ENCODE results near the gene SLC6A17.
A peak's percentile ranks its signal among the peaks of the same experiment; 100 is the strongest.

The SLC6A17 gene

DNA sequence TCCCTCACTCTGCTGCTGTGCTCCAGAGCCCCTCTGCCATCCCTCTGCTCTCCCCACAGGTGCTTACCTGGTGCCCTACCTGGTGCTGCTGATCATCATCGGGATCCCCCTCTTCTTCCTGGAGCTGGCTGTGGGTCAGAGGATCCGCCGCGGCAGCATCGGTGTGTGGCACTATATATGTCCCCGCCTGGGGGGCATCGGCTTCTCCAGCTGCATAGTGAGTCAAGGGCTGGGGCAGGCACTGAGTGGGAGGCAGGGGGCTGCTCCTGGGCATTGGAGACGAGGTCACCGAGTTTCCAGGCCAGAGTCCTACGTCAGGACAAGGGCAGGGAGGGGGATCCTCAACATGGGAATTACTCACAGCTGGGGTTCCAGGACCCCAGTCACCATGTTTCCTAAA, 21.7 kb downstream of the SLC6A17 start:
- DNase-seq (ENCODE audit: extremely low read depth in 1 of 2, low read depth in 1 of 2): no peak

- no peak for DNase-seq (ENCODE audit: extremely low read depth in 1 of 2, low read depth in 1 of 2)
Measured at GRCh38 chr1:110173466-110174105, 23.3 kb downstream of the SLC6A17 start.

DNA sequence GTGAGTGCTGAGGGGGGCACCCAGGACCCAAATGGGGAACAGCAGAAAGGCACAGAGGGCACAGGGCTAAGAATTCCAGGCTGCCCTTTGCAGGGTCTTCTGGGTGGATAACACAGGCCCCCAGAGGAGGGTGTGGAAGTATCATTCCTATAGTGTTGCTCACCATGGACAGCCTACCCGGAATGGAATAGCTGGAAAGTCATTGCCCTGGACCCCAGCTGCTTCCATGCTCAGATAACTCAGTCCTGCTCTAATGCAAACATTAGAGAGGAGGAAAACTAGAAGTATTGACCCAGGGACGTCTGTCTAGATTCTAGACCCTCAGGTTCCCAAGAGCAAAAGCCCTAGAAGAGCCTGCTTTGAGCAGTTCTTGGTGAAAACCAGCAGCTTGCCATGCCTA, 24.7 kb downstream of the SLC6A17 start:
- no peak for DNase-seq (ENCODE audit: extremely low read depth in 1 of 2, low read depth in 1 of 2)

GRCh38 chr1:110176299-110176956, 26.1 kb downstream of the SLC6A17 start:
- DNase-seq (ENCODE audit: extremely low read depth in 1 of 2, low read depth in 1 of 2): no peak

- no peak for DNase-seq (ENCODE audit: extremely low read depth in 1 of 2, low read depth in 1 of 2)
Measured at GRCh38 chr1:110177775-110178174, 27.5 kb downstream of the SLC6A17 start.

- no peak for DNase-seq (ENCODE audit: extremely low read depth in 1 of 2, low read depth in 1 of 2)
Measured at GRCh38 chr1:110183642-110184167, 33.4 kb downstream of the SLC6A17 start.

DNA sequence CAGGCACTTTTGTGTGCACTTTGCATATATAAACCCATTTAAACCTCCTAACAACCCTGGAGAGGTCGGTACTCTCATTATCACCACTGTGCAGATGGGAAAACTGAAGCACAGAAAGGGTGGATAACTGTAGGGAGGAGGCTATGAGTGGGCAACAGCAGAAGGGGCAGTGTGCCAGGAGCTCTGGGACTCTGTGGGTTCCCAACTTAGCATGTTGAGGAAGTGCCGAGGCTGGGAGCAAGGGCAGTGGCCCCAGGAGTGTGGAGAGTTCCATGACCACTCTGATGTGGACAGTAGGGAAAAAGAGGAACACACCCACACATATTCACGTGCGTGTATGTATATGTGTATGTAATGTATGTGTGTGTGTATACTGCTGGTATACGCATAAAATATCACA, 34.2 kb downstream of the SLC6A17 start:
- DNase-seq (ENCODE audit: extremely low read depth in 1 of 2, low read depth in 1 of 2): no peak

DNA sequence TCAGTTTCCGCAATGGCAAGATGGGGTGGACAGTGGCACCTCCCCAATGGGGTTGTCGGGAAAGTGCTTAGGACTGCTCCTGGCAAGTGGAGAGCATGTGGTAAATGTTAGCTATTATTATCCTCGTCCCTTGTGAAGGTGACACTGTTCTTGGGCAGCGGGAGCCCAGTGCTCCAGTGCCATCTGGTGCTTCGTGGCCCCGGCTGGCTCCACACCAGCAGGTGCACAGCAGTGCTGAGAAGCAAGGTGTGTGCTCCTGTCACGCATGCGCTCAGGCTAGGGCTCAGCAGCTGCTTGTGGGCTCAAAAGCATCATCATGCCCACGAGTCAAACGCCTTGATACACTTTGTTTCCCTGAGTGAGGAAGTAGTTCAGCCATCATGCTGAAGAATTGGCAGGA, 34.9 kb downstream of the SLC6A17 start:
- no peak for DNase-seq (ENCODE audit: extremely low read depth in 1 of 2, low read depth in 1 of 2)

- no peak for DNase-seq (ENCODE audit: extremely low read depth in 1 of 2, low read depth in 1 of 2)
Measured at GRCh38 chr1:110186558-110186957, 36.3 kb downstream of the SLC6A17 start.

DNA sequence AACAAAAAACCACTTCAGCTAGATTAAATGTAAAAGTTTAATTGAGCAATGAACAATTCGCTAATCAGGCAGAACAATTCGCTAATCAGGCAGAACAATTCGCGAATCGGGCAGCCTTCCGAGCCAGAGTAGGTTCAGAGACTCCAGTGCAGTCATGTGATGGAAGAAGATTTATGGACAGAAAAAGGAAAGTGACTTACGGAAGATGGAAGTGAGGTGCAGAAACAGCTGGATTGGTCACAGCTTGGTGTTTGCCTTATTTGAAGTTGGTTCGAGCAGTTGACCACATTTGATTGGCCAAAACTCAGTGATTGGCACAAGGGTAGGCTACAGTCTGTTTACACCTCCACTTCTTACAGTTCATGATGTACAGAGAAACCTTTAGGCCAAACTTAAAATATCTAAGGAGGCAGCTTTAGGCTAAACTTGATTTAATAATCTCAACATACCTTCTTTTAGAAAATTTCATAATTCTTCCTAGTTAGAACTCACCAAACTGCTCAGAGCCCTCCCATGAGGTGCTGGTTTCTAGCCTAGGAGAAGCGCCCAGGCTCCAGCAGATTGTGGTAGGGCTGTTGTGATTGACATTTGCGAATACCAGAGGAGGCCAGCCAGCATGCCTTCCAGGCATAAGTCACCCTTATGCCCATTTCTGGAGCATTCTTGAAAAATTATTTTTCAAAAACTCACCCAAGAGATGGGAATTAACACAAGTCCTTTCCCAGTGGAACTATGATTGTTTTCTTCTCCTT, 37.0 kb downstream of the SLC6A17 start:
- no peak for DNase-seq (ENCODE audit: extremely low read depth in 1 of 2, low read depth in 1 of 2)

DNA sequence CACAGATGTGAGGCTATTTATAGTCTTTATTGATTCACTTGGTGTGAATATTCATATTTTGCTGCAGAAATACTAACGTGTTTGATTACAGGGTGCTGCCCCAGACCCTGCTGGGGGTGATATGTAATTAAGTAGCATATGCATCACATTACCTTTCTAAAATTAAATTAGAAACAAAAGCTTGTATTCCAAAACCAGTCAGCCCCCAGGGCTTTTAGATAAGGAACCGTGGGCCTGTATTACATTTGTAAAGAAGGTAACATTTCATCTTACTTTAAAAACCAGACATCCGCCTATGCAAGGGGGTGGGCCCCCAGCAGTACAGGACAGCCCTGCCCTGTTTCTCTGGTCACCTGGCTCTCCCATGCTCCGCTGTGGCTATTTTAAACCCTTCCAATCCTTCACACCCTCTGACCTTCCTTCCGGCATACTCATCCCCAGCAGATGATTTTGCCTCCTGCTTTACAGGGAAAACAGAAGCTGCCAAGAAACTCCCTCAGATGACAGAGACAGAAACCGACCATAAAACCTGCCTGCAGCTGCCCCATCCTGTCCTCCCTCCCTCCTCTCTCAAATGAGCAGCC, 37.8 kb downstream of the SLC6A17 start:
- no peak for DNase-seq (ENCODE audit: extremely low read depth in 1 of 2, low read depth in 1 of 2)

- DNase-seq (ENCODE audit: extremely low read depth in 1 of 2, low read depth in 1 of 2): no peak
Measured at GRCh38 chr1:110189181-110189580, 38.9 kb downstream of the SLC6A17 start.

GRCh38 chr1:110190282-110190929, 40.1 kb downstream of the SLC6A17 start:
- DNase-seq (ENCODE audit: extremely low read depth in 1 of 2, low read depth in 1 of 2): no peak

- DNase-seq (ENCODE audit: extremely low read depth in 1 of 2, low read depth in 1 of 2): no peak
Measured at GRCh38 chr1:110192541-110192940, 42.2 kb downstream of the SLC6A17 start.

DNA sequence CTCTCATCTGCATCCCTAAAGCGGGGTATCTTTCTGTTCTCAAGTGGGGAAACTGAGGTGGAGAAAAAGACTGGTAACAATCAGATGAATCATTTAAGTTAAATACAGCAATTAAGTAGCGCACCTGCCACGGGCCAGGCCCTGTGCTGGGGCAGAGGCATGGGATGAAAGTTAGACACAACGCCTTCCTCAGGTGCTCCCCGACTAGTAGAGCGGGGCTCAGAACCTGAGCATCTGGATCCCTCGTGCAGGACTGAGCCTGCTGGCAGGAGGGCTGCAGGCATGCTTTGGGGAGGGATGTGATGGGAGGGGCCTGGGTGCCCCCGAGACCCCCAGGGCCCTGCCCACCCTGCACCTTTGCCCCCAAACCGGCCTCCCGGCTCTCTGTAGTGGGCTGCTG, 44.9 kb downstream of the SLC6A17 start:
- DNase-seq (ENCODE audit: extremely low read depth in 1 of 2, low read depth in 1 of 2): no peak

DNA sequence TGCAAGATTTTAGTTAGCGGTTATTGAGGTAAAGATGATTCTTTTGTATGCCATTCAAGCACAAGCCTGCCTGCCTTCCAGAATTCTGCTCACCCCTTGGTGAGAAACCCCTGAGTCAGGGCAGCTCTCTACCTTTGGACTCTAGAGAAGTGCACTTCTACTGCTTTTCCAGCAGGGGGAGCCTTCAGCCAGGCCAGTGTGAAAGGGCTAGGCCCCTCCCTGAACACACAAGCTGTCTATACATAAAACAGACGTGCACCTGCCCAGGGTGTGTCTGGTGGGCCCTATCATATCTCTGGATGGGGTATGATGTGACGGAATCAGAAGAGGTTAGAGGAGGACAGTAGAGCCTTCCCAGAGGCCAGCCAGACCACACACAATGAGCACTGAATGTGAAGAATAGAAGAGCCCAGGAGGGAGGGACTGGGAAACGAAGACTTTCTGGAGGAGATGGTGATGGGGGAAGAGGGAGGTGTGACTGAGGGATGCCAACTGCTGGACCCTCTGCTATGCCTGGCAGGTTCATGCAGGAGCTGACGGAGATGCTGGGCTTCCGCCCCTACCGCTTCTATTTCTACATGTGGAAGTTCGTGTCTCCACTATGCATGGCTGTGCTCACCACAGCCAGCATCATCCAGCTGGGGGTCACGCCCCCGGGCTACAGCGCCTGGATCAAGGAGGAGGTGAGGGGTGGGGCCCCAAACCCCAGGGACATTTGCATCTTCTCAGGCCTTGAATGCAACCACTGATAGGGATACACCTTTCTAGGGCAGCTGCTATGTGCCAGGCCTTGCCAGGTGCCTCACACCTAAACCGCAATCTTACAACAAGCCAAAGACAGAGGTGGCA, 46.8 kb downstream of the SLC6A17 start:
- peak in 1 of 2 donors; percentile 32 for DNase-seq (ENCODE audit: extremely low read depth in 1 of 2, low read depth in 1 of 2)

- DNase-seq (ENCODE audit: extremely low read depth in 1 of 2, low read depth in 1 of 2): no peak
Measured at GRCh38 chr1:110197905-110198629, 47.8 kb downstream of the SLC6A17 start.

DNA sequence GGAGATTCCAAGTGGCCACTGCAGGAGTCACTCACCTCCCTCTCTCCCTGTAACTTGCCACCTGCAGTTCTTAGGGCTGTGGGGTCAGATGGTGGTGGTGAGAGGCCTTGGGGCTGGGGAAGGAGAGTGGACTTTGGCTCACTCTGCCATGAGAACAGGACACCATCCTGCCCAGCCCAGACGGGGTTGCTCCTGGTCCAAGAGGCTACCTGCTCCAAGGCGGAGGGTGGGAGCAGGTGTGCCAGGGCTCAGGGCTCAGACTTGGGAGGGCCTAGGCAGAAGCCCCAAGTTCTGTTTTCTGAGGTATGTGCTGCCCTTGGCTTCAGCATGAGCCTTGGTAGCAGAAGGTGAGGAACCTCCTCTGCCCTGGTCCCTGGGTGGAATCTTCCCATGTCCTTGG, 48.5 kb downstream of the SLC6A17 start:
- DNase-seq (ENCODE audit: extremely low read depth in 1 of 2, low read depth in 1 of 2): no peak

DNA sequence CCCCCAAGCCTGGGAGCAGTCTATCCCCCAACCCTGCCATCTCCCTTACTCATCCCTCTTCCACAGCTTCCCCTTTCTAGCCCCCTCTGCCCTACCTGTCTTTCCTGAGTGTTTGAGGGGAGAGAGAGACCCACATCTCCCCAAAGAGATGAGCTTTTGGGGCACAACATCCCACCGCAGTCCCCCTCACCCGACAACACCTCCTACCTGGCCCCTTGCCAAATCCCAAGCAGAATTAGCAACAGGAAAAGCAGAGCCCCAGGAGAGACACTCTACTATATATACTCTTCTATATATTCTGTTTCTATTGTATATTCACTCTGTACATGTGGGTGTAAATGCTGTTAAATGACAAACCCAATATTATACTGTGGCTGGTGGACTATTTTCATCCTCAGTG, 49.9 kb downstream of the SLC6A17 start:
- DNase-seq (ENCODE audit: extremely low read depth in 1 of 2, low read depth in 1 of 2): no peak
